SK-N-MC (cell line): ENCODE results near the gene INF2.

Source experiments
- EZH2 ChIP-seq: fragments of 200-600 bp; sonication (generic); IDR thresholded peaks from one replicate; pipeline ENCODE4 v1.6.1; 2017; ENCODE audit warnings: antibody characterized with exemption
- POLR2AphosphoS5 ChIP-seq: IDR thresholded peaks from 2 replicates; pipeline ENCODE4 v1.6.1; 2012; ENCODE audit warnings: mild to moderate bottlenecking, low read depth, low read length, borderline replicate concordance

- TF ChIP-seq EZH2: no peak
- TF ChIP-seq POLR2AphosphoS5: no peak
Measured at GRCh38 chr14:104644091-104644635, 45.3 kb upstream of the INF2 start.
